Activated CD8-positive, alpha-beta memory T cell treated with anti-CD3 and anti-CD28 coated beads for 36 hours (primary cell): Measurements from ENCODE around the gene TAS2R60. TPM values are rescaled to one million over a fixed set of nuclear protein-coding genes. Genes with fewer than 3 reads are reported as not detected.
"Not testable (repeated sequence)": the region's sequence is repeated elsewhere in the genome, so short reads cannot be mapped to it uniquely, and the experiment has no call there.

Experiments used
- CTCF ChIA-PET: fragments of 350-600 bp; sonication (Branson Sonifier 250); formaldehyde crosslinking; loops from one replicate; lab custom pipeline; 2021; ENCODE audit warnings: antibody characterized with exemption; lab: Charles Lee
- POLR2A ChIA-PET: fragments of 350-600 bp; sonication (Branson Sonifier 250); formaldehyde crosslinking; loops from one replicate; lab custom pipeline; 2021; ENCODE audit warnings: antibody characterized with exemption; lab: Charles Lee
- total RNA-seq, 2 experiments: library from RNA; stranded (reverse); gene quantifications; one replicate each; pipeline ENCODE4 v1.2.3, GENCODE V29; 2021

TAS2R60 gene
- total RNA-seq, 2 experiments from 2014 or later = not detected

- POLR2A ChIA-PET = no interaction called here
- CTCF ChIA-PET = interaction anchor here (0.8 kb wide), 1 partner anchor 56 kb away, joined by 3 read pairs; no protein-coding TSS in a partner anchor
Observed at GRCh38 chr7:143456992-143457793, 13.9 kb downstream of the TAS2R60 start.

- ChIA-PET CTCF (no interaction called here), POLR2A (no interaction called here)
Observed at GRCh38 chr7:143458263-143458662, 15.0 kb downstream of the TAS2R60 start.

- POLR2A ChIA-PET = no interaction called here
- CTCF ChIA-PET = no interaction called here
Observed at GRCh38 chr7:143458681-143459080, 15.4 kb downstream of the TAS2R60 start.

- ChIA-PET CTCF (no interaction called here), POLR2A (no interaction called here)
Observed at GRCh38 chr7:143459359-143459758, 16.1 kb downstream of the TAS2R60 start.

GRCh38 chr7:143460271-143460979, 17.2 kb downstream of the TAS2R60 start:
- CTCF ChIA-PET = no interaction called here
- POLR2A ChIA-PET = no interaction called here

- CTCF ChIA-PET = no interaction called here
- POLR2A ChIA-PET = no interaction called here
Observed at GRCh38 chr7:143462045-143462444, 18.8 kb downstream of the TAS2R60 start.

GRCh38 chr7:143463556-143463955, 20.3 kb downstream of the TAS2R60 start:
- CTCF ChIA-PET = no interaction called here
- POLR2A ChIA-PET = no interaction called here

- CTCF ChIA-PET = no interaction called here
- POLR2A ChIA-PET = no interaction called here
Observed at GRCh38 chr7:143463957-143464356, 20.7 kb downstream of the TAS2R60 start.

- ChIA-PET POLR2A (no interaction called here), CTCF (no interaction called here)
Observed at GRCh38 chr7:143467724-143468123, 24.5 kb downstream of the TAS2R60 start.

GRCh38 chr7:143472071-143472689, 28.9 kb downstream of the TAS2R60 start:
- CTCF ChIA-PET, POLR2A ChIA-PET: not testable (repeated sequence)

GRCh38 chr7:143477501-143478150, 34.4 kb downstream of the TAS2R60 start, which contains the start of gene TAS2R41:
Gene TAS2R41, plus strand, starts transcription at chr7:143477873. Its CDS starts 0 bp downstream, at chr7:143477873.
- POLR2A ChIA-PET = no interaction called here
- CTCF ChIA-PET = no interaction called here

GRCh38 chr7:143479055-143479766, 36.0 kb downstream of the TAS2R60 start:
- CTCF ChIA-PET = no interaction called here
- POLR2A ChIA-PET = no interaction called here

- ChIA-PET POLR2A (no interaction called here), CTCF (no interaction called here)
Observed at GRCh38 chr7:143480501-143480900, 37.2 kb downstream of the TAS2R60 start.

- ChIA-PET CTCF (no interaction called here), POLR2A (no interaction called here)
Observed at GRCh38 chr7:143484119-143484518, 40.9 kb downstream of the TAS2R60 start.

GRCh38 chr7:143485094-143485493, 41.8 kb downstream of the TAS2R60 start:
- CTCF ChIA-PET = no interaction called here

GRCh38 chr7:143485500-143485899, 42.2 kb downstream of the TAS2R60 start:
- ChIA-PET POLR2A (no interaction called here), CTCF (no interaction called here)

More at GRCh38 chr7:143485094-143485493, 41.8 kb downstream of the TAS2R60 start:
- POLR2A ChIA-PET = no interaction called here

GRCh38 chr7:143486266-143486665, 43.0 kb downstream of the TAS2R60 start:
- CTCF ChIA-PET, POLR2A ChIA-PET: not testable (repeated sequence)

GRCh38 chr7:143487061-143487460, 43.8 kb downstream of the TAS2R60 start:
- ChIA-PET CTCF (no interaction called here), POLR2A (no interaction called here)

- POLR2A ChIA-PET = no interaction called here
- CTCF ChIA-PET = no interaction called here
Observed at GRCh38 chr7:143487566-143487965, 44.3 kb downstream of the TAS2R60 start.
